ENCODE results near the gene PAXIP1.
"Not testable (repeated sequence)": the region's sequence is repeated elsewhere in the genome, so short reads cannot be mapped to it uniquely, and the experiment has no call there.

Gene PAXIP1

GRCh38 chr7:155003092-155003375, at the start of gene PAXIP1:
PAXIP1 (minus strand) TSS chr7:155003124; CDS start chr7:155002929, 195 bp downstream.
- H3K27me3 ChIP-seq (ENCODE audit: insufficient read depth, low read length), result no peaks in the 10 kb centered on the region
- H3K4me3 ChIP-seq (ENCODE audit: low read depth, low read length), result peak within 1 kb of the TSS; percentile 99
- peaks cover 47% of the 10 kb centered on the region for H3K79me2 ChIP-seq (ENCODE audit: control insufficient read depth, insufficient read depth, low read length, unreplicated experiment)
- H3K4me1 ChIP-seq (ENCODE audit: control insufficient read depth, insufficient read depth, low read length, unreplicated experiment), result peaks cover 8% of the 10 kb centered on the region
- peak within 1 kb of the TSS; percentile 77 for H3K27ac ChIP-seq (ENCODE audit: low read depth, low read length)
- peaks cover under 1% of the 10 kb centered on the region; the same call in 1 of the 2 replicates for H3K36me3 ChIP-seq (ENCODE audit: insufficient read depth, low read length)
- peak within 1 kb of the TSS; percentile 100 for H2AFZ ChIP-seq (ENCODE audit: low read length, unreplicated experiment)

GRCh38 chr7:155051355-155051754, 48.4 kb upstream of the PAXIP1 start:
- Histone ChIP-seq H2AFZ (ENCODE audit: low read length, unreplicated experiment) (no peak overlapping the region), H3K27me3 (ENCODE audit: insufficient read depth, low read length) (peaks cover 9% of the 10 kb centered on the region; the same call in 1 of the 2 replicates), H3K4me3 (ENCODE audit: low read depth, low read length) (no peak overlapping the region), H3K36me3 (ENCODE audit: insufficient read depth, low read length) (no peaks in the 10 kb centered on the region), H3K27ac (ENCODE audit: low read depth, low read length) (no peak overlapping the region), H3K79me2 (ENCODE audit: control insufficient read depth, insufficient read depth, low read length, unreplicated experiment) (no peaks in the 10 kb centered on the region), H3K4me1 (ENCODE audit: control insufficient read depth, insufficient read depth, low read length, unreplicated experiment) (no peaks in the 10 kb centered on the region)

- Histone ChIP-seq H3K27ac (ENCODE audit: low read depth, low read length) (no peak overlapping the region), H2AFZ (ENCODE audit: low read length, unreplicated experiment) (no peak overlapping the region), H3K4me3 (ENCODE audit: low read depth, low read length) (no peak overlapping the region), H3K36me3 (ENCODE audit: insufficient read depth, low read length) (no peaks in the 10 kb centered on the region), H3K4me1 (ENCODE audit: control insufficient read depth, insufficient read depth, low read length, unreplicated experiment) (no peaks in the 10 kb centered on the region), H3K27me3 (ENCODE audit: insufficient read depth, low read length) (peaks cover 12% of the 10 kb centered on the region; the same call in 1 of the 2 replicates), H3K79me2 (ENCODE audit: control insufficient read depth, insufficient read depth, low read length, unreplicated experiment) (no peaks in the 10 kb centered on the region)
Measured at GRCh38 chr7:155048006-155048405, 45.1 kb upstream of the PAXIP1 start.

GRCh38 chr7:155043756-155044155, 40.8 kb upstream of the PAXIP1 start:
- no peak overlapping the region for H3K27ac ChIP-seq (ENCODE audit: low read depth, low read length)
- H3K4me1 ChIP-seq (ENCODE audit: control insufficient read depth, insufficient read depth, low read length, unreplicated experiment), result no peaks in the 10 kb centered on the region
- H3K79me2 ChIP-seq (ENCODE audit: control insufficient read depth, insufficient read depth, low read length, unreplicated experiment), result no peaks in the 10 kb centered on the region
- no peak overlapping the region for H2AFZ ChIP-seq (ENCODE audit: low read length, unreplicated experiment)
- H3K27me3 ChIP-seq (ENCODE audit: insufficient read depth, low read length), result peaks cover 18% of the 10 kb centered on the region; the same call in 1 of the 2 replicates
- no peaks in the 10 kb centered on the region for H3K36me3 ChIP-seq (ENCODE audit: insufficient read depth, low read length)
- H3K4me3 ChIP-seq (ENCODE audit: low read depth, low read length), result no peak overlapping the region

- H2AFZ ChIP-seq (ENCODE audit: low read length, unreplicated experiment), result no peak overlapping the region
- H3K4me3 ChIP-seq (ENCODE audit: low read depth, low read length), result no peak overlapping the region
- H3K4me1 ChIP-seq (ENCODE audit: control insufficient read depth, insufficient read depth, low read length, unreplicated experiment), result no peaks in the 10 kb centered on the region
- peaks cover 18% of the 10 kb centered on the region; the same call in 1 of the 2 replicates for H3K27me3 ChIP-seq (ENCODE audit: insufficient read depth, low read length)
- H3K36me3 ChIP-seq (ENCODE audit: insufficient read depth, low read length), result no peaks in the 10 kb centered on the region
- no peak overlapping the region for H3K27ac ChIP-seq (ENCODE audit: low read depth, low read length)
- no peaks in the 10 kb centered on the region for H3K79me2 ChIP-seq (ENCODE audit: control insufficient read depth, insufficient read depth, low read length, unreplicated experiment)
Measured at GRCh38 chr7:155038335-155038734, 35.4 kb upstream of the PAXIP1 start.

- not testable (repeated sequence) for H3K4me3 ChIP-seq (ENCODE audit: low read depth, low read length); H3K36me3 ChIP-seq (ENCODE audit: insufficient read depth, low read length); H3K4me1 ChIP-seq (ENCODE audit: control insufficient read depth, insufficient read depth, low read length, unreplicated experiment); H2AFZ ChIP-seq (ENCODE audit: low read length, unreplicated experiment); H3K27ac ChIP-seq (ENCODE audit: low read depth, low read length); H3K79me2 ChIP-seq (ENCODE audit: control insufficient read depth, insufficient read depth, low read length, unreplicated experiment)
- peaks cover 20% of the 10 kb centered on the region; the same call in 1 of the 2 replicates for H3K27me3 ChIP-seq (ENCODE audit: insufficient read depth, low read length)
Measured at GRCh38 chr7:155034495-155034894, 31.6 kb upstream of the PAXIP1 start.

- H3K36me3 ChIP-seq (ENCODE audit: insufficient read depth, low read length), result no peaks in the 10 kb centered on the region
- H3K4me3 ChIP-seq (ENCODE audit: low read depth, low read length), result no peak overlapping the region
- no peaks in the 10 kb centered on the region for H3K79me2 ChIP-seq (ENCODE audit: control insufficient read depth, insufficient read depth, low read length, unreplicated experiment)
- no peak overlapping the region for H3K27ac ChIP-seq (ENCODE audit: low read depth, low read length)
- H3K27me3 ChIP-seq (ENCODE audit: insufficient read depth, low read length), result peaks cover 20% of the 10 kb centered on the region; the same call in 1 of the 2 replicates
- no peak overlapping the region for H2AFZ ChIP-seq (ENCODE audit: low read length, unreplicated experiment)
- H3K4me1 ChIP-seq (ENCODE audit: control insufficient read depth, insufficient read depth, low read length, unreplicated experiment), result no peaks in the 10 kb centered on the region
Measured at GRCh38 chr7:155032978-155033377, 30.1 kb upstream of the PAXIP1 start.

- H3K79me2 ChIP-seq (ENCODE audit: control insufficient read depth, insufficient read depth, low read length, unreplicated experiment), result no peaks in the 10 kb centered on the region
Measured at GRCh38 chr7:155027879-155028278, 25.0 kb upstream of the PAXIP1 start.

GRCh38 chr7:155021699-155022145, 18.8 kb upstream of the PAXIP1 start:
- Histone ChIP-seq H2AFZ (ENCODE audit: low read length, unreplicated experiment) (no peak overlapping the region), H3K4me3 (ENCODE audit: low read depth, low read length) (no peak overlapping the region), H3K4me1 (ENCODE audit: control insufficient read depth, insufficient read depth, low read length, unreplicated experiment) (no peaks in the 10 kb centered on the region), H3K27ac (ENCODE audit: low read depth, low read length) (no peak overlapping the region), H3K36me3 (ENCODE audit: insufficient read depth, low read length) (no peaks in the 10 kb centered on the region), H3K79me2 (ENCODE audit: control insufficient read depth, insufficient read depth, low read length, unreplicated experiment) (no peaks in the 10 kb centered on the region), H3K27me3 (ENCODE audit: insufficient read depth, low read length) (peaks cover 11% of the 10 kb centered on the region)

More at GRCh38 chr7:155027879-155028278, 25.0 kb upstream of the PAXIP1 start:
- Histone ChIP-seq H2AFZ (ENCODE audit: low read length, unreplicated experiment) (no peak overlapping the region), H3K36me3 (ENCODE audit: insufficient read depth, low read length) (no peaks in the 10 kb centered on the region), H3K4me1 (ENCODE audit: control insufficient read depth, insufficient read depth, low read length, unreplicated experiment) (no peaks in the 10 kb centered on the region), H3K27me3 (ENCODE audit: insufficient read depth, low read length) (peaks cover 22% of the 10 kb centered on the region; the same call in 1 of the 2 replicates), H3K4me3 (ENCODE audit: low read depth, low read length) (no peak overlapping the region), H3K27ac (ENCODE audit: low read depth, low read length) (no peak overlapping the region)

- no peak overlapping the region for H2AFZ ChIP-seq (ENCODE audit: low read length, unreplicated experiment)
- H3K36me3 ChIP-seq (ENCODE audit: insufficient read depth, low read length), result no peaks in the 10 kb centered on the region
- peaks cover 11% of the 10 kb centered on the region for H3K27me3 ChIP-seq (ENCODE audit: insufficient read depth, low read length)
- no peak overlapping the region for H3K4me3 ChIP-seq (ENCODE audit: low read depth, low read length)
- no peaks in the 10 kb centered on the region for H3K4me1 ChIP-seq (ENCODE audit: control insufficient read depth, insufficient read depth, low read length, unreplicated experiment)
- H3K27ac ChIP-seq (ENCODE audit: low read depth, low read length), result no peak overlapping the region
- H3K79me2 ChIP-seq (ENCODE audit: control insufficient read depth, insufficient read depth, low read length, unreplicated experiment), result no peaks in the 10 kb centered on the region
Measured at GRCh38 chr7:155020996-155021395, 18.1 kb upstream of the PAXIP1 start.

GRCh38 chr7:155017834-155018233, 14.9 kb upstream of the PAXIP1 start:
- peaks cover 24% of the 10 kb centered on the region for H3K27me3 ChIP-seq (ENCODE audit: insufficient read depth, low read length)
- H2AFZ ChIP-seq (ENCODE audit: low read length, unreplicated experiment), result no peak overlapping the region

More at GRCh38 chr7:155017834-155018233, 14.9 kb upstream of the PAXIP1 start:
- H3K4me3 ChIP-seq (ENCODE audit: low read depth, low read length), result no peak overlapping the region
- no peaks in the 10 kb centered on the region for H3K79me2 ChIP-seq (ENCODE audit: control insufficient read depth, insufficient read depth, low read length, unreplicated experiment)
- no peaks in the 10 kb centered on the region for H3K36me3 ChIP-seq (ENCODE audit: insufficient read depth, low read length)
- no peaks in the 10 kb centered on the region for H3K4me1 ChIP-seq (ENCODE audit: control insufficient read depth, insufficient read depth, low read length, unreplicated experiment)
- no peak overlapping the region for H3K27ac ChIP-seq (ENCODE audit: low read depth, low read length)

Measured in ACC112 (cell line).